T-cell (primary cell): ENCODE data around the gene ZP3. TPM values are rescaled to one million over a fixed set of nuclear protein-coding genes. Genes with fewer than 3 reads are reported as not detected.
"Not testable (repeated sequence)": the region's sequence is repeated elsewhere in the genome, so short reads cannot be mapped to it uniquely, and the experiment has no call there.

Experiments used
- ATAC-seq, 4 experiments: fragments of 200-7000 bp in 3 of 4; fragments of 150-1000 bp in 1 of 4; cut with Tn5 transposase; replicated peaks in 1 of 4; 1 replicate in 3 of 4; 2 replicates in 1 of 4; pipeline ENCODE4 v1.10.0; 2021; ENCODE audit warnings: moderate library complexity in 3 of 4, mild to moderate bottlenecking in 2 of 4, moderate number of reproducible peaks in 1 of 4
- CTCF ChIA-PET, 2 donors: fragments of 300-600 bp; sonication (Branson Sonifier 250); formaldehyde crosslinking; loops; one replicate each; lab custom pipeline; 2022; ENCODE audit warnings: antibody characterized with exemption in 2 of 2; lab: Charles Lee
- POLR2A ChIA-PET, 2 donors: fragments of 300-600 bp; sonication (Branson Sonifier 250); formaldehyde crosslinking; loops; one replicate each; lab custom pipeline; 2022; ENCODE audit warnings: antibody characterized with exemption in 2 of 2; lab: Charles Lee
- DNase-seq, 35 experiments: peaks; one replicate each; pipeline versions ENCODE4 v3.0.0 to v3.0.0-alpha.2; 2013 to 2023
- H3K27ac ChIP-seq: one replicate; pipeline ENCODE4 v1.5.1; 2013; ENCODE audit warnings: low read length
- H3K27me3 ChIP-seq, 2 experiments: replicated peaks in 1 of 2; 1 replicate in 1 of 2; 2 replicates in 1 of 2; pipeline versions ENCODE4 v1.6.1 to v1.7.0; 2013; ENCODE audit warnings: low read length in 1 of 2, mixed read lengths in 1 of 2; ENCODE audit not compliant: control insufficient read depth in 2 of 2, insufficient read depth in 2 of 2; ENCODE audit errors: extremely low read depth in 1 of 2
- H3K36me3 ChIP-seq, 2 donors: 1 replicate in 1 of 2; 2 replicates in 1 of 2; pipeline versions ENCODE4 v1.6.1 to v1.7.0; 2013; ENCODE audit warnings: low read length in 1 of 2; ENCODE audit not compliant: control insufficient read depth in 2 of 2, insufficient read depth in 1 of 2; ENCODE audit errors: extremely low read depth in 1 of 2
- H3K4me1 ChIP-seq, 2 experiments: 1 replicate in 1 of 2; 2 replicates in 1 of 2; pipeline versions ENCODE4 v1.6.1 to v1.7.0; 2013; ENCODE audit warnings: low read length in 2 of 2, mixed read lengths in 1 of 2; ENCODE audit not compliant: insufficient read depth in 2 of 2, control insufficient read depth in 1 of 2; ENCODE audit errors: extremely low read depth in 1 of 2
- H3K4me3 ChIP-seq, 2 donors: 1 replicate in 1 of 2; 2 replicates in 1 of 2; pipeline versions ENCODE4 v1.5.1 to v1.7.0; 2013; ENCODE audit warnings: mild to moderate bottlenecking in 2 of 2, low read length in 1 of 2, moderate library complexity in 1 of 2; ENCODE audit not compliant: control insufficient read depth in 1 of 2; ENCODE audit errors: extremely low read depth in 1 of 2
- H3K9me3 ChIP-seq: 2 replicates; pipeline ENCODE4 v1.7.0; 2013
- H3K27ac Mint-ChIP-seq, 2 donors: one replicate each; pipeline ENCODE4 v1.8.0; 2020 to 2021; ENCODE audit warnings: mild to moderate bottlenecking in 2 of 2, mixed read lengths in 2 of 2
- H3K27me3 Mint-ChIP-seq, 2 donors: one replicate each; pipeline ENCODE4 v1.8.0; 2021 to 2022; ENCODE audit warnings: mixed read lengths in 2 of 2
- H3K36me3 Mint-ChIP-seq: one replicate; pipeline ENCODE4 v1.8.0; 2021; ENCODE audit warnings: mixed read lengths
- H3K4me1 Mint-ChIP-seq, 3 donors: one replicate each; pipeline ENCODE4 v1.8.0; 2020 to 2022; ENCODE audit warnings: mixed read lengths in 3 of 3, mild to moderate bottlenecking in 1 of 3
- H3K4me3 Mint-ChIP-seq, 3 donors: one replicate each; pipeline ENCODE4 v1.8.0; 2020 to 2022; ENCODE audit warnings: mild to moderate bottlenecking in 3 of 3, mixed read lengths in 3 of 3, moderate library complexity in 3 of 3
- H3K9me3 Mint-ChIP-seq, 3 donors: one replicate each; pipeline ENCODE4 v1.8.0; 2020 to 2022; ENCODE audit warnings: mixed read lengths in 3 of 3
- WGBS: methylation state at CpG from one replicate; pipeline ENCODE4 v1.1.5; 2013; ENCODE audit warnings: missing lambda C conversion rate; ENCODE audit not compliant: insufficient coverage; 5-methylcytosine and 5-hydroxymethylcytosine counted together
- total RNA-seq, 35 experiments: library from RNA in 6 of 35; stranded (reverse) in 6 of 35; fragments of 120-200 nt in 1 of 35; gene quantifications; one replicate each; pipeline versions ENCODE4 v1.2.1 to v1.2.4 and lab custom pipeline; 2013 to 2026

ZP3 gene
- total RNA-seq, 5 donors from 2014 or later (not counting 1 experiment from before 2014, with no cell fraction given): 1.7 to 7.0 (median 5.9) TPM

GRCh38 chr7:76441792-76442191 lies 17.0 kb downstream of the ZP3 start:
- ATAC-seq: peak; percentile 31 to 46 (median 38)
- DNase-seq, H3K27me3 Mint-ChIP-seq, H3K27ac ChIP-seq, H3K4me3 ChIP-seq, H3K9me3 Mint-ChIP-seq, CTCF ChIA-PET, H3K36me3 ChIP-seq, H3K36me3 Mint-ChIP-seq, H3K27me3 ChIP-seq, H3K27ac Mint-ChIP-seq, H3K4me3 Mint-ChIP-seq, H3K9me3 ChIP-seq, POLR2A ChIA-PET: not testable (repeated sequence)
- no CpG with 5 or more reads among the region's 10 CpGs for WGBS
- H3K4me1 Mint-ChIP-seq: peaks cover 5 to 18% (median 11%) of the 10 kb centered on the region in 3 donors
- peaks cover 0 to 22% of the 10 kb centered on the region in 2 experiments for H3K4me1 ChIP-seq

- H3K36me3 Mint-ChIP-seq, H3K4me3 ChIP-seq, H3K9me3 ChIP-seq, ATAC-seq, H3K4me3 Mint-ChIP-seq, CTCF ChIA-PET, H3K27ac Mint-ChIP-seq, DNase-seq, H3K27ac ChIP-seq, H3K9me3 Mint-ChIP-seq, H3K27me3 ChIP-seq, H3K27me3 Mint-ChIP-seq, H3K36me3 ChIP-seq, POLR2A ChIA-PET: not testable (repeated sequence)
- peaks cover 5 to 18% (median 11%) of the 10 kb centered on the region in 3 donors for H3K4me1 Mint-ChIP-seq
- WGBS: no CpG with 5 or more reads among the region's 5 CpGs
- peaks cover 0 to 22% of the 10 kb centered on the region in 2 experiments for H3K4me1 ChIP-seq
These were observed 18.1 kb downstream of the ZP3 start for GRCh38 chr7:76442664-76443446.

- peak overlapping the region in 1 of 3 donors; percentile 47 for H3K4me3 Mint-ChIP-seq
- CTCF ChIA-PET, H3K9me3 Mint-ChIP-seq, H3K27ac ChIP-seq, H3K4me3 ChIP-seq, H3K27me3 Mint-ChIP-seq, H3K36me3 Mint-ChIP-seq, H3K9me3 ChIP-seq, POLR2A ChIA-PET, H3K27me3 ChIP-seq, H3K36me3 ChIP-seq: not testable (repeated sequence)
- H3K4me1 Mint-ChIP-seq: peaks cover 5 to 17% (median 11%) of the 10 kb centered on the region in 3 donors
- ATAC-seq (peak; percentile 42 to 85 (median 68)), DNase-seq (peak in 12 of 35 experiments; percentile 10 to 36 (median 20))
- peaks cover 0 to 22% of the 10 kb centered on the region in 2 experiments for H3K4me1 ChIP-seq
- WGBS: no CpG with 5 or more reads among the region's 12 CpGs
- peak overlapping the region in 1 of 2 donors; percentile 77 for H3K27ac Mint-ChIP-seq
These were observed 19.1 kb downstream of the ZP3 start for GRCh38 chr7:76443846-76444245.

GRCh38 chr7:76445577-76446008 lies 20.8 kb downstream of the ZP3 start:
- no CpG with 5 or more reads among the region's 5 CpGs for WGBS
- ATAC-seq: peak; percentile 82 to 90 (median 85)
- peak in 8 of 35 experiments; percentile 4 to 42 (median 24) for DNase-seq
- H3K4me3 ChIP-seq, H3K9me3 ChIP-seq, H3K27me3 Mint-ChIP-seq, H3K27me3 ChIP-seq, H3K36me3 ChIP-seq, H3K36me3 Mint-ChIP-seq, H3K9me3 Mint-ChIP-seq, POLR2A ChIA-PET, CTCF ChIA-PET: not testable (repeated sequence)
- peak overlapping the region; percentile 85 to 91 for H3K27ac Mint-ChIP-seq
- Histone ChIP-seq H3K4me1 (peaks cover 0 to 22% of the 10 kb centered on the region in 2 experiments), H3K27ac (peak overlapping the region; percentile 49)
- peaks cover 5 to 17% (median 11%) of the 10 kb centered on the region in 3 donors for H3K4me1 Mint-ChIP-seq
- H3K4me3 Mint-ChIP-seq: peak overlapping the region in 2 of 3 donors; percentile 9 to 23

GRCh38 chr7:76457017-76457416 lies 32.3 kb downstream of the ZP3 start:
- WGBS: no CpG with 5 or more reads among the region's 4 CpGs
- H3K36me3 Mint-ChIP-seq, H3K4me3 Mint-ChIP-seq, H3K27ac Mint-ChIP-seq, H3K9me3 ChIP-seq, H3K4me1 Mint-ChIP-seq, H3K4me1 ChIP-seq, H3K27me3 ChIP-seq, H3K4me3 ChIP-seq, POLR2A ChIA-PET, H3K9me3 Mint-ChIP-seq, H3K27me3 Mint-ChIP-seq, DNase-seq, ATAC-seq, H3K36me3 ChIP-seq, CTCF ChIA-PET, H3K27ac ChIP-seq: not testable (repeated sequence)

GRCh38 chr7:76458504-76458903 lies 33.8 kb downstream of the ZP3 start:
- H3K9me3 Mint-ChIP-seq, H3K27me3 Mint-ChIP-seq, DNase-seq, CTCF ChIA-PET, H3K4me3 ChIP-seq, H3K4me3 Mint-ChIP-seq, H3K36me3 Mint-ChIP-seq, POLR2A ChIA-PET, H3K4me1 Mint-ChIP-seq, H3K36me3 ChIP-seq, H3K9me3 ChIP-seq, ATAC-seq, H3K27ac ChIP-seq, H3K4me1 ChIP-seq, H3K27me3 ChIP-seq, H3K27ac Mint-ChIP-seq: not testable (repeated sequence)
- no CpG with 5 or more reads among the region's 4 CpGs for WGBS
